ENCODE data around the gene ASB13.

ASB13 gene

DNA sequence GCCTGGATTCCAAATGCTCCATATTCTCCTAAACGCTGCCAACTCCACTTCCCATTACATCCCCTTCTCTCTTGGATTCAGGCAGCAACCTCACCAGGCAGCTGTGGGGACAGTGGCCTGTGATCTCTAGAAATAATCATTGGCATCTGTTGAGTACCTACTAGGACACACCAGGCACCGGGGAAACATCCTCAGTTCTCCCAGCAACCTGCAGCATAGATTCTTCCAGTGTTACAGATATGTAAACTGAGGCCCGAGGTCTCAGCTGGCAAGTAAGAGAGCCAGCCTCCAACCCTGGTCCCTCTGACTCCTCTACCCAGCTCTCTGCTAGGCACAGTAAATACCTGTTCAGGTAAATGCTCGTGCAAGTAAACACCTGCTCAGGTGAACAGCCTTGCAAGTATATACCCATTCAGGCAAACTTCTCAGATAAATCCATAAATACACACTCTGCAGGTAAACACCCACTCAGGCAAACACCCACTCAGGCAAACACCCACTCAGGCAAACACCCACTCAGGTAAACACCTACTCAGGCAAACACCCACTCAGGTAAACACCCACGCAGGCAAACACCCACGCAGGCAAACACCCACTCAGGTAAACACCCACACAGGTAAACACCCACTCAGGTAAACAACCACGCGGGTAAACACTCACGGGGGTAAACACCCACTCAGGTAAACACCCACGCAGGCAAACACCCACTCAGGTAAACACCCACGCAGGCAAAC lies 18.7 kb downstream of the ASB13 start:
- no peak for DNase-seq (ENCODE audit: low spot score)

DNA sequence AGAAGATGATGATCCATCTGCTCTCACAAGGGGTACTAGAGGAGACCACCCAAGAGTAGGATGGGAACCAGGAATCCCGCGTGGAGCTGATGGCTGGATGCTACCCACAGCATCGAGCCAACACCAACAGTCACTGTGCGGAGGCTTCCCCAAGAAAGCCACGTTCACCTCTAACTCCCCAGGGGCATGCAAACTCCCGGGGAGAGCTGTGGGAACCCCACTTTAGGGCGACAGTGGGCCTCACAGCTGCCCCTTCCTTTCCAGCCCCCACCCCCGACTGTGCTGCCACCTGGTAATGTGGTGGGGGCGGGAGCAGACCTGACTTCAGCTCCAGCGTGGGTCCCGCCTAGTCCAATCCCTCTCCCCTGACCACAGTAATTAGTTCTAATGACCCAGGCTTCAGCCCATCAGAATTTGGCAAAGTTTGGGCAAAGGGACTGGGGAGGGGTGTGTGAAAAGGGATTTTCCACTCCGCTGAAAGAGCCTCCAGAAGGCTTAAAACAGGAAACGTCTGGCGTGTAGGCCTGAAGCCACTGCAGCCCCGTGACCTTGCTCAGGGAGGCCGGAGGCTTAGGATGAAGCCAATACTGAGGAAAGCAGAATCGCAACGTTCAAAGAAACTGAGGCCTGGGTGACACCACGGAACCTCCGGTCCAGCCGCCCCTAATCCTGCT lies 20.3 kb downstream of the ASB13 start:
- no peak for DNase-seq (ENCODE audit: low spot score)

DNA sequence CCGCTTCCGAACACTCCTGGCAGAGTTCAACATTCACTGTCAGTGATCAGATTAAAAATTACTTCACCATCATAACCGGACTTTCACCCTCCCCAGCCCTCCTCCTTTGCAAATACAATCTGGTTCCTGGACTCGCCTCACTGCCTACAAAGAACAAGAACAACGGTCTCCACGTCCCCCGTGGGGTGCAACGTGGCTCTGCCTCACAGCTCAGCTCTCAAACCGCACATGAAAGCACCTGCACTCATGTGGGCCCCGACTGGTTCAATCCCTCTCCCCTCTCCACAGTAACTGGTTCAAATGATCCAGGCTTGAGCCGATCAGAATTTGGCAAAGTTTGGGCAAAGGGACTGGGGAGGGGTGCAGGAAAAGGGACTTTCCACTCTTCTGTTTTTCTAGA lies 21.0 kb downstream of the ASB13 start:
- DNase-seq (ENCODE audit: low spot score) = no peak

DNA sequence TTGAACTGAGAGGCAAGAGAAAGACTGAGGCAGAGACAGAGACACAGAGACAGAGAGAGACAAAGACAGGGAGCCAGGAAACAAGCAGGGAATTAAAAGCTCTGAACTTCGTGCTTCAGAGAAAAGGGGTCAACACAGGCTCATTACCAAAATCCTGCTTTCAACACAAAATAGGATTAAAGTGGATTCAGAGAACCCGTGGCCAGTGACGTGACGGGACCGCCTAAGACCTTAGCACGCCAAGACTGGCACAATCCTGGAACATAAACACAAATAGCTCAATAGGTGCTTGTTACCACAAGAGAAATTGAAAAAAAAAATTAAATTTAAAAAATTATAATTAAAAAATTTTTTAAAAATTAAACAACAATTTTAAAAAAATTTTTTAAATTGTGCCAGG lies 21.5 kb downstream of the ASB13 start:
- no peak for DNase-seq (ENCODE audit: low spot score)

DNA sequence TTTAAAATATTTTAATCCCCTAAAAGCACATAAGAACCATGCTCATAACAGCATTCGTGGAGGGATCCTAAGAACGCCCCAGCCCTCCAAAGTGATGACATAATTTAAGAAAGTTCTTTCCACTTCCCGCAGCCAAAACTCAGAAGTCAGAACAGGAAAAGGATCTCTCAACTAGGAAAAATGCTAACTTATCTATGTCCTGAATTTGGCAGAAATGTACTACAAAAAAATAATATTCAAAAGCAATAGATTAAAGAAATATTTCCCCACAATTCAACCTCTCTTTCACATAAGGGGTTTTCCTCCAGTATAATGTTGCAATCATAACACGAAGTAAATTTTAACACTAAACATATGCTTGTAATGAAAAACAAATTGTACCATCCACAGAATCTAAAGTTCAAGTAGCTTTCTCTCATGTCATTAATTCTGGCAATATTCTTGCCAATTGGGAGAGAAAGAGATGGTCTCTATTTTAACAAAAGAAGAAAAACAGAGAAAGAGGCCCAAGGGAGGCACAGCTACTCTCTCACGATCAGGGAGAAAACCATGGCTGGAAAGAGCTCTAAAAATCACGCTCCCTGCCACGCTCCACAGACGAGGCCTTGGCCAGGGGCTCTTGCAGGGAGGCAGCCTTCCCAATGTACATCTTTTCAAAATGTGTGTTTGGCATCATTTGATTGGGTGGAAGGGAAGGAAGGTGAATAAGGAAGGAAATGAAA lies 22.9 kb downstream of the ASB13 start:
- no peak for DNase-seq (ENCODE audit: low spot score)

DNA sequence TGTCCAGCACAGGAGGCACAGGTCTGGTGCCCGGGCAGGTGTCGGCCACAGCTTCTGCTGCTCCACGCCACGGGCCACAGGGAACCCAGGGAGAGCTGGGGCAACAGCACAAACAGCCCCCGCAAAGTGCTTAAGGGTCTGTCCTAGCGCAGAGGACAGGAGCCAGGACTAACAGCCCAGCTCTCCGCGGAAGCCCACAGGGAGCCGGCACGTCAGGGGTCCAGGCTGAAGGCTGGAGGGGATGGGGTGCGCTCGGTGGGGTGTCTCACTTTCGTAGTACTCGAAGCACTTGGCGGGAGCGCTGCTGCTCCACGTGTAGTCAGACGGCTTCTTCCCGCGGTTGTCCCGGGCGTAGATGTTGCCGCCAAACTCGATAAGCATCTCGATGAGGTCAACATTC lies 24.9 kb downstream of the ASB13 start:
- no peak for DNase-seq (ENCODE audit: low spot score)

DNA sequence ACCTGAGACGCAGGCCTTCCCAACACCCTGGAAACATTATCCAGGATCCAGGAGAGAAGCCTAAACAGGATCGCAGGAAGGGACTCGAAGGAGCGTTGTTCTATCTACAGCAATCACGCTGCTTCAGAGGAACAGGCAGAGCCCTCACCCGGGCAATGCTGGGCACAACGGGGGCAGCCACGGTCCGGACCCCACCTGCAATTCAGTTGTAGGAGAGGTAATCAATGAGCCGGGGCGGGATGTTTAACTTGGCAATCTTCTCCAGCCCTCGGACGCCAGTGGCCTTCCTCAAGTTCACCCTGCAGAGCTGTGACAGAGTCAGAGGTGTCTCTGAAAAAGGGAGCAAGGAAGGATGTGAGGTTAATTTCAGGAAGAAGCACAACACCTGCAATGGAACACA lies 25.9 kb downstream of the ASB13 start:
- DNase-seq (ENCODE audit: low spot score) = no peak

DNA sequence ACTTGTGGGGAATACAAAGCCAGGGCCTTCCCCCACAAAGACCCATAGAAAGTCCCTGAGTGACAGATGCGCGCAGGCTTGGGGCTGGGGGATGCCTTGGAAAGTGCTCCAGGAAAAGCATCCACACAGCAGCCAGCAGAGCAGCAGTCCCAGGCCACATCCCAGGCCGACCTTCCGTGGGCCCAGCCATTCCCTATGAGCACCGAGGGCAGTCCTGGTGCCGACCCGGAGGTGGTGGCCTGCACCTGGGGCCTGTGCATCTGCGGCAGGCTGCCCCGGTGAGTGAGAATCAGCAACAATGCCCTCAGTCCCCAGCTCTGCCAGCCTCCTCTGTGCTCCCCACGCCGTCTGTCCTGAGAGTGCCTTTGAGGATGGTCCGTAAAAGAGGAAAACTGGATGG lies 26.4 kb downstream of the ASB13 start:
- DNase-seq (ENCODE audit: low spot score) = no peak

DNA sequence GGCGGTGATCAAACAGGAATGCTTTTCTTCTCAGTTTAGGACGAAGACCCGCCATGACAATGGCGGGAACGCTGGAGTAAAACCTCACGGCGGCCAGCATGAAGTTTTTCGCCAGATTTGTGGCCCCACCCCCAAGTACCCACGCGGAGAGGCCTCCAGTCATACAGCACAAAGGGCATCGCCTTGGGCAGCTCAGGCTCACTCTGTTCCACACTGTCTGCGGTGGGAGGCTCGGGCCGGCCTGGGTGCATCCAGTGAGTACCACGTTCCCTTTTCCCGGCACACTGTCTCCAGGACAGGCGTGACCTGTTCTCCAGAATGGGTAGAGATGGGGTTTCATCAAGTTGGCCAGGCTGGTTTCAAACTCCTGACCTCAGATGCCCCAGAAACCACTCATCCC lies 27.3 kb downstream of the ASB13 start:
- DNase-seq (ENCODE audit: low spot score) = no peak

DNA sequence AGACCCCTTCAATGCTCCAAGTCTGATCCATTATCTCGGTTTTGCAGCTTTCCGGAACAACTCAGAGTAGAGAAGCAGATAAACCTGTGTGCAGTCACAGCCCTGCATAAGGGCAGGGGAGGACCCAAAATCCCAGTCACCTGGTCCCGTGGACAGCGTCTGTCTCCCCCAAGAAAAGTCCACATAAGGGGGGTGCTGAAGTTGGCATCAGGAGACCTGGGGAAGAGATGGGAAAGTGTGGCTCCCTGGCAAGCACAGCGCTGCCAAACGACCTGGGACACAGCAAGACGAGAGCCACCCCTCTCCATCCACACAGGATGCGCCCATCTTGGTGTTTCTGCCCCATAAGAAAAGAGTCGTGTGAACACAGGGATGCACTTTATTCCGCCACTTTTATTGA lies 27.9 kb downstream of the ASB13 start:
- DNase-seq (ENCODE audit: low spot score) = no peak

DNA sequence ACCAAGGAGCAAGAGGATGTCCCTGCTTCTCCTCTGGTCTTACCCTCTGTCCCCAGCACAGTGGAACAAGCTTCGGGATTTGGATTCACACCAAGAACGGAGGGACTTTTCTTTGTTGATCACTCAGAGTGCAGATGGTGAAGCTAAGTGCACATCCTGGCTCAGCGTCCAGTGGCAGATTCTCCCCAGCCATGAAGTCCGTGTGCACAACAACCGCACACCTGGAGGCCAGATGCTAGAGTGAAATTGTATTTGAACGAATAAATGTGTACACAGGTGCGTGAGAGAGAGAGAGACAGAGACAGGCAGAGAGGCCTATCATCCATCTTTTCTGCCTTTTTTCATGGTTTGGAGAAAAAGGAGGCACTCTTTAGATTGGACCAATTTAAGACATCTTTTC lies 31.5 kb downstream of the ASB13 start:
- DNase-seq (ENCODE audit: low spot score) = no peak

DNA sequence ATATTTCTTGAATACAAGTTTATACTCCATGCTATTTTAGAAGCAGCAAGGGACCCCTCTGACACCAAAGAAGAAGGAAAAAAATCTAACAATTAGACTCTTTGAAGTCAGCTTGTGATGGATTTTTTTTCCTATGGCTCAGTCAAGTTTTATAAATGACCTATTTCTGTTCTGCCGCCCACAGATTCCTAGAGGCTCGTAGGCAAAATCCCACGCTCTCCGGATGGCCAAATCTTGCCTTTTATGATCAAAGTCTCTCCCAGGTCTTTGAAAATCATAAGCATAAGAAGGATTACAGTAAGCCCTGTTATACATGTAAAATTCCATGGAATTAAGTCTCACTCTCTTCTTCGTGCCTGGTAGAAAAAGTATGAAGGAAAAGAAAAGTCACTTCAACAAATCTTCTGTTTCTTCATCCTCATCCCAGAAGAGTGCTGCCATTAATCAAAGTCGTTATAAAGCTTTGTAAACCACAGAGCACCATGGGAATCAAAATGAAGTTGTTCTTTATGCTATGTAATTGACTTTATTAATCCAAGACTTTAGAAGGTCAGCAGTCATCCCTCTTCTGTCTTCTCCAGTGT lies 33.1 kb downstream of the ASB13 start:
- no peak for DNase-seq (ENCODE audit: low spot score)

DNA sequence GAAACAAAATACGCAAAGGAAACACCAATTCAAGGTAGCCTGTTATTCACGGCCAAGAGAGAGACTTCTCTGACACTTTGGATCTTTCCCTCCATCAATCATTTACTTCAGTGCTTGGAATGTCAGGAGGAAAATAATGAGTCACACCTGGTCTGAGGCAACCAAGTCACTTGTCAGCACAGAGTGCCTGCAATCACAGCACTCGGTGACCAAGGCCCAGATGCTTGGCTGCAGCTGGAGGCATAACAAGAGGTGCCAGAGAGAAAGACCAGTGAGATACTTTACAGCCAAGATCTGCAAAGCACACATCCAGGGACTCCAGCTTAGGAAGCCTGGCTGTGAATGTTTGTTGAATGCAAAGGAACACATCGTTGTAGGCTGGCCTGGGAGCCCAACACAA lies 33.9 kb downstream of the ASB13 start:
- DNase-seq (ENCODE audit: low spot score) = peak; percentile 34

DNA sequence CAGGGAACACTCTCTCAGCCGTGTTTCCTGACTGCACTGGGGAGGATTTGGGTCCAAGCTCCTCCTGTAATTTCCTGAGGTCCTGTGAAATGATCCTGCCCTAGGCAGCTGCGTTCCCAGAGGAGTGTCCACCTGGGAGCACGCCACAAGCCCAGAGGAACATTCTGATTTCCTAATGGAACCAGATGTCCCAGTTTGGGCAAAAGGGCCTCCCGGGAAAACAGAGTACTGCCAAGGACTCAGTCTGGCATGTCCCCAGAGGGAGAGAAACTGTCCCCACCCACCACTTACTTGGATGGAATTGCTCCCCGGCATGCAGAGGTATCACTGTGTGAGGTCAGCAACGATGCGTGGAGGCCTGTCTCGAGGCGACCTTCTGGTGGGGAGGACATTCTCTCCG lies 34.5 kb downstream of the ASB13 start:
- peak; percentile 23 for DNase-seq (ENCODE audit: low spot score)

DNA sequence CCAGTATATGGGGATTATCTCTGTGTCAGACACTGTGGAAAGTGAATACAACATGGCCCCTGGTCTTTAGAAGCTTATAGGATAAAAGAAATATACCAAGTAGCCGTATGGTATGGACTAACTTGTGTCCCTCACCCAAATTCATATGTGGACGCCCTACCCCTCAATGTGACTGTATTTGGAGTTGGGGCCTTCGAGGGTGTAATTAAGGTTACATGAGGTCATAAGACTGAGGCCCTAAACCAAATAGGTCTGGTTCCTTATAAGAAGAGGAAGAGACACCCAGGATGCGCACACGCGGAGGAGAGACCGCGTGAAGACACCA lies 36.3 kb downstream of the ASB13 start:
- DNase-seq (ENCODE audit: low spot score) = no peak

DNA sequence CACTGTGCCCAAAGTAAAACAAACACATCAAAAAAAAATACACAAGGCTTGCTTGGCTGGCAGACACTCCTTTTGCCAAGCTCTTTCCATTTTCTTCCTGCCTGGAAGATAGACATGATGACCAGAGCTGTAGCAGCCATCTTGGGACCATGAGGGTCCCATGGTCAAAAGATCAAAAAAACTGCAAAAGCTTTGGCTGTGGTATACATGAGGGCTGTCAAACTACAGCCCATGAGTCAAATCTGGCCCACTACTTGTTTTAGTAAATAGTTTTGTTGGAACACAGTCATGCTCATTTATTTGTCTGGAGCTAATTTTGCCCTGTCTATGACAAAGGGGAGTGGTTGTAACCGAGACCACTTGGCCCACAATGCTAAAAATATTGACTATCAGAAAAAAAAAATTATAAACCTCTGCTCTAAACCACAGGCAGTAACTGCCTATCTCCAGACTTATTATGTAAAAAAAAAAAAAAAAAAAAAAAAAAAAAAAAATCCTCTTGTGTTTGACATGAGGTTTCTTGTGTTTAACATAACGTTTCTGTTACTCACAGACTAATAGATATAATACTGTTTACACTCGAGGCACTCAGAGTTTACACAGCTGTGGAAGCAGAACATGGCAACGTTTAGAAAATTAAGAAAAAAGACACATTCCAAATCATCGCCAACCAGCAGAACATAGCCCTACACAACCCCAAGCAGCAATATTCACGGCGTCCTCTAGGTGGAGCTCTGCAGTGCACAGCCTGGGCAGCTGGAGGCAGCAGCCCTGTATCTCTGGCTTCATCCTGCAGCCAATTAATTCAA lies 36.9 kb downstream of the ASB13 start:
- no peak for DNase-seq (ENCODE audit: low spot score)

DNA sequence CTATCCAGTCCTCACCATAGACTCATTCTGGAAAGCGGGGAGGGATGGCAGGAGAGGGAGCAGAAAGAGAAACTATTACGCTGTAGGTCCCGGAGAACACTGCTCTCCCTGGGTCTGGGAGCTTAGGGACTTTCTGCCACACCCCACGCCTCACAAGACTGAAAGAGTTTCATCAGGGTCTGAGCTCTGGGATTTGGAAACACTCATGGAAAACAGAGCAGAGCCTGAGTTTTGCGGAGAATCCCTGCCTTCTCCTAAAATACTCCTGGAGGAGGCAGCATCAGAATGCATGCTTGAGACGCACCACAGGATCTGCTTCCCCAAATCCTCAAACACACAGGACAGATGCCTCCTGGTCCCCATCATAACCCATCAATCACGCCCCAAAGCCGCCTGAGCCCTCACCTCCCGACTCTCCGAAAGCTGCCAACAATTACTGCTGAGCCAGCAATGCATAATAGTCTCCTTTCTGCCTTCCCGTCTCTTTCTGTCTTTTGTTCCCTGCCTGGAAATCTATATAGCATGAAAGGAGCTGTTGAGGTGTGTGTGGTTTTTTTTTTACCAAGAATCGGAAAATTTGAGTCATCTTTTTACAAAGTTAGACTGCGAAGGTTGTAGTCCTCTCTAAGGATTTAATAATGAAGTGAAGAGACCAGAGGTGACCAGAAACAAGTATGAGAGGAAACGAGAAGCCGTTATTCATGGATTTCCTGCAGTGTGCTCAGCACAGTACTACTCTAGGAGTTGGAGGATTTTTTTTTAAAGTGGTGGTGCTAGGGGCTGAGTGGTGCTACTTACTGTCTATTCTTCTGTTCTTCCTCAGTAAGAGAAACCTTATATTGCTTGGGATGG lies 37.7 kb downstream of the ASB13 start:
- no peak for DNase-seq (ENCODE audit: low spot score)

DNA sequence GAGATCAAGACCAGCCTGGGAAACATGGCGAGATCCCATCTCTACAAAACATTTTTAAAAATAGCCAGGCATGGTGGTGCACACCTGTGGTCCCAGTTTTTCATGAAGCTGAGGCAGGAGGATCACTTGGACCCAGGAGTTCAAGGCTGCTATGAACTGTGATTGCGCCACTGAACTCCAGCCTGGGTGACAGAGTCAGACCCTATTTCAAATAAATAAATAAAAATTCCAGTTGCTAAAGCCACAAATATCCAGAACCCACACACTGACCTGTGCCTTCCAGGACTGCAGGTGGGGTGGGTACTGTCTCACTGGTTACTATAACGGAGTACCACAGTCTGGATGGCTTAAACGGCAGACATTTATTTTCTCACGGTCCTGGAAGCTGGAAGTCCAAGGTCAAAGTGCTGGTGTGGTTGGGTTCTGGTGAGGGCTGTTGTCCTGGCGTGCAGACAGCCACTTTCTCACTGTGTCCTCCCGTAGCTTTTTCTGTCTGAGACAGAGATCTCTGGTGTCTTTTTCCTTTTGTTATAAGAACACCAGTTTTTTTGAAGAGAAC lies 38.8 kb downstream of the ASB13 start:
- DNase-seq (ENCODE audit: low spot score) = no peak

DNA sequence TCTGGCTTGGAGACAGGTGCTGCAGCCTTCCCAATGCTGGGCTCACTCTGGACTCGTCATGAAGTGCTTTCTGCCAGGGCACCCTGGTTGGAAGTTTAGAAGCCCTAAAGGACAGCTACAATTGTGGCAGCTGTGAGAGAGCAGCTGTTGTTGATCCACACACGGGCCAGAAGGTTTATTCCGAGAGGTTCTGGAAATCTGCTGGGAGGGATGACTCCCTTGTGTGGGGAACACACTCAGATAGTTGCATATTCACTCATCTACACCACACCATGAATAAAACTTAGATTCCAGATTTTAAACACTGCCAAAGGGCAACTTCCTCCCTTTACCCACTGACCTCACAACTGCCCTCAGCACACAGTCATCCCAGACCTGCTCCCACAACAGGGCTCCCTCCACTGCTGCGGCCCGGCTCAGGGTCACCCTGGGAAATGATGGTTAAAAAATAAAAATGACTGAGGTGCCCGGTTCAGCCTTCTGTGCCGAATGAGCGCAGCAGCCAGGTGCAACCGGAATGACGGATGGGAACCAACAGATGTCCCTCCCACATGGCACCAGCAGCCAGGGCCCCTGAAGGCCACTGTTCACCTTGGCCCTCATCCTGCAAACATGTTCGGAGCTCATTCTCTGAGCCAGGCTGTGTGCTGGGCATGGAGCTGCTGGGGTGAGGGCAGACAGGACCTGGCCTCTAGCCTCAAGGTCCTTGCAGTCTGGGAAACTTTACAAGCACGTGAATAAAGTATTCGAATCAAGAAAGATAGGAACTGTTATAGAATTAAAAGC lies 40.2 kb downstream of the ASB13 start:
- DNase-seq (ENCODE audit: low spot score) = no peak

DNA sequence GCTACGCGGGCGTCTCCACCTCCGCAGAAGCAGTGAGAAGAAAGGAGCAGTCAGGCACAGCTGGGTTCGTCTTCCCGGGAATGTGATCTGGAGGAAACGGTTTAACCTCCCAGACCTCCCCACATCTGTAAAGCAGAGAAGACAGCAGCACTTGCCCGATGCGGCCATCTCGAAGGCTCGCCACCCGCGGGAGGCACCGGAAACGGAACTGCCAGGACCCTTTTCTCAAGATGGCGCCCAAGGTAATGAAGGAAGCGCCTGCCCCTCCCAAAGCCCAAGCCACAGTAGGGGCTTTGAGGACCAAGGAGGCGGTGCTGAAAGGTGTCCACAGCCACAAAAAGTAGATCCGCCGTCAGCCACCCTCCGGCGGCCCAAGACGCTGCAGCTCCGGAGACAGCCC lies 41.7 kb downstream of the ASB13 start:
- no peak for DNase-seq (ENCODE audit: low spot score)
